ENCODE data around the gene UXS1.
"Not testable (repeated sequence)": the region's sequence is repeated elsewhere in the genome, so short reads cannot be mapped to it uniquely, and the experiment has no call there.

Gene UXS1

GRCh38 chr2:106159866-106160785, 34.0 kb downstream of the UXS1 start:
- DNase-seq: no peak

DNA sequence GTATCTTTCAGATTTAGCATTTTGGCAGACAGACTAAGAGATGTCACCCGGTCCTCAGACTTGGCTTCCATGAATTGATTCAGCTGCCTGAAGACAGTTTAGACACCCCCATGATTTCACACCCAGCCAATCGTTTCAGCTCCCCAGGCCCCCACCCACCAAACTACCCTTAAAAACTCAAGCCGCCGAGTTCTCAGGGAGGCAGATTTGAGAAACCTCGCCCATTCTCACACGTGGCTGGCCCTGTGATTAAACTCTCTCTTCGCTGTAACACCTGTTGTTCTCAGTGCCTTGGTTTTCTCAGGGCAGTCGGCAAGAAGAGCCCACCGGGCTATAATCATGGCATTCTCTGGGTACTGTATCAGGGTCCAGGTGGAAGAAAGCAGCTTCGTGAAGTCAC, 35.2 kb downstream of the UXS1 start:
- DNase-seq: no peak

GRCh38 chr2:106158131-106158530, 36.0 kb downstream of the UXS1 start:
- DNase-seq: no peak

DNA sequence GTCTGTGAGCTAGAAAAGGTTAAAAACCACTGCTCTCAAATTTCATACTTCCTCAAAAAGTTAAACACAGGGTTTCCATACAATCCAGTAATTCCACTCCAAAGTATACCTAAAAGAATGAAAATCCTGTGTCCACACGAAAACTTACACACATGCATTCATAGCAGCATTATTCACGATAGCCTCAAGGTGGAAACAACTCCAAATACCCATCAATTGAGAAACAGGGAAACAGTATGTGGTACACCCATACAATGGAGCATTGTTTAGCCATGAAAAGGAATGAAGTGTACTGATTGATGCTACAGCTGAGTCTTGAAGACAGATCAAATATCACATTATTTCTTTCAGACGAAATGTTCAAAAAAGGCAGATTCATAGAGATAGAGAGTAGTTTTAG, 36.7 kb downstream of the UXS1 start:
- no peak for DNase-seq

- DNase-seq: no peak
Observed at GRCh38 chr2:106156305-106157296, 37.5 kb downstream of the UXS1 start.

DNA sequence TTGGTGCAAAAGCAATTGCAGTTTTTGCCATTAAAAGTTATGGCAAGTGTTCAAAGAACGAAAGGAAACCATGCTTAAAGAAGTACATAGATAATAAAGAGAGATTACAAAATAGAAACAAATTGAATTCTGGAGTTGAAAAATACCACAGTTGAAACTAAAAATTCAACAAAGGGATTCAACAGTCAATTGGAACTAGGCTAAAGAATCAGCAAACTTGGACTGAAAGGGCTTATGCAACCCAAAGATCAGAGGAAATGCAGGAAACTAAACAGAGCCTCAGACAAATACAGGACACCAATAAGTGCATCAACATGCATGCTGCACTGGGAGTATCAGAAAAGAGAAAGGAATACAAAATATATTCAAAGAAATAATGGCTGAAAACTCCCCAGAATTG, 40.3 kb downstream of the UXS1 start:
- no peak for DNase-seq

DNA sequence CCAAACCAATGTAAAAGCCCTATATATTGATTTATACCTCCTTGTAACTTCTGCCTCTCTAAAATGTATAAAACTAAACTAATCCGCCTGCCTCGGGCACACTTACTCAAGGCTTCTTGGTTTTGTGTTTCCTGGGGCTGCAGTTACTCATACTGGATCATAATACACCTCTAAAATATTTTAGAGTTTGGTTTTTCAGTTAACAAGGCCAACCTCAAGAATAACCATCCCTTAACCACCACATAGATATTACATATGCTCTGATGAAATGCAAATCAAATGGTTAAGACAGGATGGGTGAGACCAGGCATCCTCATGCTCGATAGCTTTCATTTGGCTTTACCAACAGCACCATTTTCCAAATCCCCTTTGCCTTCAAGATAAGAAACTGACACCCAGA, 46.4 kb downstream of the UXS1 start:
- no peak for DNase-seq

DNA sequence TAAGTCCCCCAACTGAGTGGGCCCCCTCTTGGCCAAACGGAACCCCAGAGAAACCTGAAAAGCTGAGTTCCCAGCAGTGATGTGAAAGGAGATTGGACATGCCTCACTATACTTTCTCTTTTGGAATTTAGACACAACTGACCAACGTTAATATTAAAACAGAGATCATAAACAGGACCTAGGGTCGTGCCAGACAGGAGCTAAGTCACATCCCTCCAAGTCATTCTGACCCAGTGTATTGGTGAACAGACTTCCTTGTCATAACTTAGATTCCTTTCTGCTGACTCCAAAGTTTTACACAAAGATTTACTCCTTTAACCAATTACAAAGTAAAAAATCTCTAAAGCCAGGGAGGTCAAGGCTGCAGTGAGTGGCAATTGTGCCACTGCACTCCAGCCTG, 46.9 kb downstream of the UXS1 start:
- no peak for DNase-seq

DNA sequence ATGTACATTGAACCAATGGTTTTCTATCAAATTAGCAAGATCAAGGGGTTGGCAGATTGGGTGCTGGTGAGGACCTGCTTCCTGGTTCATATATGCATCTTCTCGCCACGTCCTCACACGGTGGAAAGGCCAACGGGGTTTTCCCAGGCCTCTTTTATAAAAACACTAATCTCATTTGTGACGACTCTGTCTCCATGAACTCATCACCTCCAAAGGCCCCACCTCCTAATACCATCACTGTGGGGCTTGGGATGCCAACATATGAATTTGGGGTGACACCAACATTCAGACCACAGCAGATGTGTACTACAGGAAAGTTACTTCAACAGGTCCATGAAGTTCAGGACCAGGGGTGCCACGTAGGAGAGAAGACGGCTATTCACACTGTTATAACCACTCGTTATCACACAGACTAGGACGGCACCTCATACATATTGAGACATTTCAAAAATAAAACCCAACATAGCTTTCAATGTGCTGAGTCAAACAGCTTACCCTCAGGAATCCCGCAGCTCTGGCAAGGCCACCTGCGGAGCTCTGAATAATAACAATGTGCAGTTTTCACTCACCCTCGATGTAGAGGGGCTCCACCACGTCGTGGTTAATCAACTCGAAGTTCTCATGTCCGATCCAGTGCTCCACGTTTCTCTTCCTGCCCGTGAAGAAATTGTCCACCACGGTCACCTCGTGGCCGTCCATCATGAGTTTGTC, 49.3 kb downstream of the UXS1 start:
- DNase-seq: no peak

GRCh38 chr2:106143495-106144215, 50.4 kb downstream of the UXS1 start:
- DNase-seq: no peak

DNA sequence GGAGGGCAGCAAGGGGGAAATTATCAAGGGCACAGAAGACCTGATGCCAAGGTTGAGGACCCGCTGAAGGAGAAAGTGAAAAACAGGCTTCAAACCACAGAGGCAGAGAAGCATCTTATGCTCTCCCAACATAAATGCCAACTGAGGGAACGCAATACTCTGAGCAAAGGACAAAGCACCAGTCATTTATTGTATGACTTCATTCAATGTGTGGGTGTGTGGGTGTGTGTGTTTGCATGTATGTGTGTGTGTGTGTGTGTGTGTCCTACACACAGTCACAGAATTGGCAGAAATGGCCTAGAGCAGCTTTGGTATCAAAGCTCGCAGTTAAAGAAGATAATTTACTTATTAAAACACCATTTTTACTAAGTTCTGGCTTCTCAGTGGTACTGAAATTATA, 51.4 kb downstream of the UXS1 start:
- DNase-seq: no peak

- no peak for DNase-seq
Observed at GRCh38 chr2:106140913-106141312, 53.2 kb downstream of the UXS1 start.

DNA sequence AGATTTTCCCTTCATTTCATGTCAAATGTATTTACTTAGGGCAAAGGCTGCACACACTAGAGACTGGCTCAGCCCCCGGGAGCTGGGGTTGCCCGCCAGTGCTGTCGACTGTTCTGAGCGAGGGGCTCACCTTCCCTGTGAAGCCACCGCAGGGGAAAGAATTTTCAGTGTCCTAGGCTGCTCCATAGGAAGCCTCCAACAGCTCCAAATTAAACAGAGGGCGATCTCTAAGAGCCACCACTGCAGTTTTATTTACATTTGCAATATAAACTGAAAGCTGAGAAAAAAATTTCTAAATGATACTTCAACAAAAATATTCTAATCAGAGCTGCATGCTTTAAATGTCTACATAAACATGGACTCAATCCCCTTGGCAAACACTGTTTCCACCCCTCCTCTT, 54.0 kb downstream of the UXS1 start:
- DNase-seq: no peak

DNA sequence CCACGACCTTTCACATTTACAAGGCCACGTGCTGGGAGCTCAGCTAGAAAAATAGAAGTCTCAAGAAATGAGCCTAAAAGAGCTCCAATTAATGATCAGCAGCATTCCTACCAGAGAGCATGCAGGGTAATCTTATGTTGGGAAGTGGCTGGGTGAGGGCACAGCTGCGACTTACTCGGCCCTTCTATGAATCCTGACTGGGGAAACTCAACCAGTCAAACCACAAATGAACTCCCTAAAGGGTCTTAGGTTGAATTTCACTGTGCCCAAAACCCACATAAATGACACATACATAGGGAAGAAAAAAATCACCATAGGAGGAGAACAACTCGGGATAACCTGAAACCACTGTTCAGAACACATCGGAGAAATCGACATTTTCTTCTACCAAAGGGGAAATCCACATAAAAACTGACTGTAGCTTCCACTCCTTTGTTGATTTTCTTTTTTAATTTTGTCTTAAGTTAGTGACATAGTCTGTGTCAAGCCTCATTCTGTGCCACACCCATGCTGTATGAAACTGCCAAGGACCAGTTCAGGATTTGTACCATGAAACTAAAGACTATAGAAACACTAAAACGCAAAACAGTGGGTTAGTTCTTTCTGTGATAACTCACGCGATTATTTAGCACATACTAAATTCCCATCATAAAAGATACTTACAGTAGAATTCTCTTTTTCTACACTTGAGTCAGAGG, 54.7 kb downstream of the UXS1 start:
- no peak for DNase-seq

DNA sequence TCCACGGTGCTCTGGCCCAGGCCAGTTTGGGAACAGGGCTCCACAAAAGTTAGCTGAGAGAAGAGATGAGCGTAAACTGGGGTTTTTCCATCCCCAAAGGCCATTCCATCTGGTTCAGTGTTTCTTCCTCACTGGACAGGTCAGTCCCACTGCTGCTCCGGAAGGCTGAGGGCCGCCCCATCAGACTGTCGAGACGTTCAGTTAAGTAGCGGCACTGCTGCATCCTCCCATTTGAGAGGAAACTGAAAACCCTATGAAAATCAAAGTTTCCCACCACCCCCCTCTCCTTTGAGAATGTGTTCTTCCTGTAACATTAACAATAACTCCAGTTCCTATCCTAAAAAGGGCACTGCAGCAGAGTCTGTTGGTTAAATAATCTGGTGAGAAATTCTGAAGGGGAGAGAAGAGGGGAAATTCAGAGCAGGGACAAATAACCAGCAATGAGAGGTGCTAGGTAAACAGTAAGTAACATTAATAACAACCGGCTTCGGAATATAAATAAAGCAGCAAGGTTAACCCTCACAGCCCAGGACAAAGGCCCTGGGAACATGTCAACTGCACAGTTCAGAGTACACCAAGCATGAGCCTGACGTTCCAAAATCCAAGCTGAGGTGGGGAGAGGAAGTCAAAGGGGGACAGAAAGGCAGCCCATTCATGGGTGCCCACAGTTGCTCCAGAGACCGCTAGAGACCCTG, 55.4 kb downstream of the UXS1 start:
- DNase-seq: no peak

DNA sequence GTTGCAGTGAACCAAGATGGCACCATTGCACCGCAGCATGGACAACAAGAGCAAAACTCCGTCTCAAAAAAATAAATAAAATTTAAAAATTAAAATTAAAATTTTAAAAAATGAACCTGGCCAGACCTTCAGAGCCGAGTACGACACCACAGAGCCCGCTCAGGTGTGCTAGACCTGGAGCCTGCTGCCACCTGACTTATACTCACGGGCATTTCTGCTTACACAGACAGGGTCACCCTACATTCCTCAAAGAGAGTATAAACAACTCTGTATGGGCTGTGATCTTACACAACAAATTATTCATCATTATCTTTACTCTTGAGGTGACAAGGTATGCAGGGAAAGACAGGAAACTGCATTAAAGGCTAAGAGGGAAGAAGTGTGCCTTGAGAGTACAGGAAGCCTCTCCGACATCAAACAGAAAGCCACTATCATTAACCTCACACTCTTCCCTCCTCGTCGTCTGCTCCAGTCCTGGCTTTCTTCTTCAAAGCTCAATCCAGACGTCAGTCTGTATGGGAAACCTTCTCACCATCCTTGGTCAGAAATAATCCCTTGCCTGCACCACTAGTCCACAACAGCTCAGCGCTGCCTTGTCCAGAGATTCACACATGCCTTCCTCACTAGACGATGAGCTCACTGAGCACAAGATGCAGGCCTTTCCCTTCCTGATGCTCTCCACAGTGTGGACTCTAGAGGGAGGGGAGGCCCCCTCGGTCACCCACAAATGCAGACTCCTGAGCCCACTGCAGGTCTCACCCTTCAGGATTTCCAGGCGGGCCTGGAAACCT, 56.2 kb downstream of the UXS1 start:
- DNase-seq: no peak

DNA sequence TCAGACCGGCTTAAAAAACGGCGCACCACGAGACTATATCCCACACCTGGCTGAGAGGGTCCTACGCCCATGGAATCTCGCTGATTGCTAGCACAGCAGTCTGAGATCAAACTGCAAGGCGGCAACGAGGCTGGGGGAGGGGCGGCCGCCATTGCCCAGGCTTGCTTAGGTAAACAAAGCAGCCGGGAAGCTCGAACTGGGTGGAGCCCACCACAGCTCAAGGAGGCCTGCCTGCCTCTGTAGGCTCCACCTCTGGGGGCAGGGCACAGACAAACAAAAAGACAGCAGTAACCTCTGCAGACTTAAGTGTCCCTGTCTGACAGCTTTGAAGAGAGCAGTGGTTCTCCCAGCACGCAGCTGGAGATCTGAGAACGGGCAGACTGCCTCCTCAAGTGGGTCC, 62.9 kb downstream of the UXS1 start:
- not testable (repeated sequence) for DNase-seq

GRCh38 chr2:106130251-106130998, 63.7 kb downstream of the UXS1 start:
- no peak for DNase-seq

DNA sequence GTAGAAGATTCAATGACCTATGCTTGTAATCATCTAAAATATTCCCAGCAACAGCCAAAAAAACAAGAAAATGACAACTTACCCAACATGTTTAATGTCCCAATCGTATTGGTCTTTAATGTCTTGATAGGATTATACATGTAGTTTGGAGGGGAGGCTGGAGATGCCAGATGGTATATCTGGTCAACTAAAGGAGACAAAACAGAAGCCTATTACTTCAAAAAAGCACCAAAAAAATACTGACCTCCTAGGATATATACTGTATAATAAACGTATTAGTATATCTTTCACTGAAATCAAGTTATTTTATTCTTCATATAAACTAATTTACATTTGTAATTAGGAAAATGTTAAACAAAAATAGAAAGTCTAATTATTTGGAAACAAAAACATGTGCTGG, 64.5 kb downstream of the UXS1 start:
- DNase-seq: no peak

DNA sequence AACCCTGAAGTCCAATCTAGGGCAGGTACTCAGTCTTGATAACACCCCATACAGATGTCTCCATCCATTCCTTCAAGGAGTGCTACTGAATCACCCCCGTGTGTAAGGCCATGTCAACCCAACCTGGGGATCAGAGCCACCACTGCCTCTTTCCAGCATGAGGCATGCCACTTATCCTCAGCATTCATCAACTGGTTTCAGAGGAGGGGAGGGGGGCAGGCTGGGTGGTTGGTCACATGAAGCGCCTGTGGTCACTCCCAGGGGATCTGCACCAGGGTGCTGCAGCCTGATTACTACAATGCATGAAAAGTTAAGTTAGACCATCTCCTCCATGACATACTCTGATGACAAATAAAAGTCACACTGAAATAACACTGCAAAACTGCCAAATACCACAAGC, 65.0 kb downstream of the UXS1 start:
- DNase-seq: peak; percentile 22

Data from OCI-M1 (cell line).